ENCODE results near the gene SMARCA2.
A peak's percentile ranks its signal among the peaks of the same experiment; 100 is the strongest.

Gene SMARCA2

DNA sequence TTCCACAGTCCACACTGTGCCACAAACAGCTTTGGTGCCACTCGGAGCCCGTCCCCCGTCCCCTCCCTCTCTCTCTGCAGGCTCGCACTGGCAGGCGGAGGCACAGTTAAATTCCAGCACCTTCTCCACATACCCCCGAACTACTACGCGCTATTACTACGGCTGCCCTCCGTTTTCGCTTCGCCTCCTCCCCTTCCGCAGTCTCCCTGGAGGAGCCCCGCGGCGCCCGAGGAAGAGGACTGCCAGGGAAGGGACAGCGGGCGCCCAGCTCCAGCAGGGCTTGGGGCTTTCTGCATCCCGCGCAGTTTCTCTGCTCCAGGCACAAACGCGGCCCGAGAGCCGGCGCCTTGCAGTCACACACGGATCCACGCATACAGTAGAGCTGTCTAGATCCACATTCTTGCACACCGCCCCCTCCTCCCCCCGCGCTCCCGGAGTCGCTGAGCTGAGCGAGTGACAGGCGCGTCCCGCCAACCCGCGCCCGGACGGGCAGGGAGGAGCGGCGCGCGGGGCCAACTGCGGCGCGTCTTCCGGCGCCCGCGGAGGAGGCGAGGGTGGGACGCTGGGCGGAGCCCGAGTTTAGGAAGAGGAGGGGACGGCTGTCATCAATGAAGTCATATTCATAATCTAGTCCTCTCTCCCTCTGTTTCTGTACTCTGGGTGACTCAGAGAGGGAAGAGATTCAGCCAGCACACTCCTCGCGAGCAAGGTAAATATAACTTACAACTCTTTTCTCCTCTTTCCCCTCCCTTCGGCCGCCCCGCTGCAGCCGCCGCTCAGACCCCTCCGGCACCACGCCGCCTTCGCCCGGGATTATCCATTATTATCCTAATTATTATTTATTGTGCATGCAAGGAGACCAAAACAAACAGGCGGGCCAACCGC is at the start of gene SMARCA2:
SMARCA2 (plus strand) TSS at position 652 of the 885 bp plus-strand sequence. CDS start 13,676 bp downstream, outside the sequence.
- DNase-seq, result peak; percentile 98

DNA sequence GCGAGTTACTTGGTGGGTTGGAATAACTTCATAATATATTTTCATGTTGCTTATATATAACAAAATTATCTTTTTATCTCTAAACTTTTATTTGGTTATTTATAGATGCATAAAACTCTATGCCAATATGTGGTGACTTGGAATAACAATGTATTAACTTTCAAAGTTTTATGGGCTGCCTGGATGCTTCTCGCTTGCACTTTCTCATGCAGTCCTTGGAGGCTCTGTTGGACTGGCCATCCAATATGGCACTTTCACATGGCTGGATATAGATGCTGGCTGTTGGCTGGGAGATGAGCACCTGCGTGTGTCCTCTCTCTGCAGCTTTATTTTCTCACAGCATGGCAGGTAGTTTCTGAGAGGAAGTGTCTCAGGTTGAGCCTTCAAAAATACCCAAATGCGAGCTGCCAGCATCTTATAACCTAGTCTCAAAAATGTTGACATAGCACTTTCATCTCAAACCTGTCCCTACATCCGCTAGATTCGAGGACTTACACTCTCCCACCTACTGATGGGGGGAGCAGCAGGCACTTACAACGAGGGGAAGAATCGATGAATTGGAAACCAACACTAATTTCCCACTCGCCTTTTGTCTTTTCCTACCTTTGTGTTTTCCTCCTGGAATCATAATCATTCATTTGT is 48.3 kb upstream of the SMARCA2 start:
- no peak for DNase-seq

DNA sequence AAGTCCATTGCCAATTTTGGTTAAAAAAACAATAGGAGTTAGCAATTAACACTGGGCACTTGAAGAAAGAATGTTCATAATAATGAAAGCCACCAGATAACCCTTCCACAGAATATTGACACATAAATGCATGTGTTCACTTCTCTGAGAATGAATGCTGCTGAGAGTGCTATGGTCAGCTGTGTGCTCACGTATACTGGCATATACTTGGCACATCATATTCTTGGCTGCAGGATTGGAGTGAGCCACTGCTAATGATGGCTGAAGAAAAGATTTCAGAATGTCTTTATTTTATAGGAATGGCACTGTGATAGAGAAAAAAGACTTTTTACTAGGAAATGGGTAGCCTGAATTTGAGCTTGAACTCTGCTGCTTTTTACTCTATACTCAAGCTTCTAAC is 46.0 kb upstream of the SMARCA2 start:
- DNase-seq, result no peak

DNA sequence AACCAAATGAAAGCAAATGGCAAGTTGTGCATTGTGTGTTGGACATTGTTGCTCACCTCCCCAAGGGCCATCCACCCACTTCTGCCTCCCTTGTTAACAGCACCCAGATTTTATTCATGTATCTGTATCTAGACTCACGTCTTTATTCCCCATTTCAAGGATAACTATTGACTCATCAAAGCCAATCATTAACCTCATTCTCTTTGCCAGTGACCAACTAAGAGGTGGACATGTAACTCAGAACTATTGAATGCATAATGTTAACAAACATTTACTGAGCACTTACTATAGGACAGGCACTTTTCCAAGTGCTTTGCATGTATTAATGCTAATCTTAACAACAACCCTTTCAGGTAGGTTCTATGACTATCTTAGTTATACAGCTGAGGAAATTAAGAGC is 45.2 kb upstream of the SMARCA2 start:
- DNase-seq, result no peak

DNA sequence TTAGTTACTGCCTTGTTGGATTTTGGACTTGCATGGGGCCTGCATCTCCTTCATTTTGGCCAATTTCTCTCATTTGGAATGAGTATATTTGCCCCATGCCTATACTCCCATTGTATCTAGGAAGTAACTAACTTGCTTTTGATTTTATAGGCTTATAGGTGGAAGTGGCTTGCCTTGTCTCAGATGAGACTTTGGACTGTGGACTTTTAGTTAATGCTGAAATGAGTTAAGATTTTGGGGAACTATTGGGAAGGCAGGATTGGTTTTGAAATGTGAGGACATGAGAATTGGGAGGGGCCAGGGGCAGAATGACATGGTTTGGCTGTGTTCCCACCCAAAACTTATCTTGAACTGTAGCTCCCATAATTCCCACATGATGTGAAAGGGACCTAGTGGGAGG is 42.5 kb upstream of the SMARCA2 start:
- no peak for DNase-seq

DNA sequence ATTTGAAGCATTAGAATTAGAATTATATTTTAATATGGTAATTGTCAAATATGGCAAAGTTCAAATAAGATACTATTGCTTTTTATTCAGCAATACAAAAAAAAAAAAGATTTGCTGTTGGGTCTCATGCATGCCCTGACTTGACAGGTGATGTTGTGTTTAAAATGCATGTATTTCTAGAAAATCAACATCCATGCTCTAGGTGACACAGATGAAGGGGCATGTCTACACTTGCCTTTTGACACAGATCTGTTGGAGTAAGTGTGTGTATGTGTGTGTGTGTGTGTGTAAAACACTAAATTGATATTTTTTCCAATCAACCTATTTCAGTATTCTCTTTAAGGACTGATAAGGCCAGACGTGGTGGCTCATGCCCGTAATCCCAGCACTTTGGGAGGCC is 38.1 kb upstream of the SMARCA2 start:
- DNase-seq, result peak; percentile 21

DNA sequence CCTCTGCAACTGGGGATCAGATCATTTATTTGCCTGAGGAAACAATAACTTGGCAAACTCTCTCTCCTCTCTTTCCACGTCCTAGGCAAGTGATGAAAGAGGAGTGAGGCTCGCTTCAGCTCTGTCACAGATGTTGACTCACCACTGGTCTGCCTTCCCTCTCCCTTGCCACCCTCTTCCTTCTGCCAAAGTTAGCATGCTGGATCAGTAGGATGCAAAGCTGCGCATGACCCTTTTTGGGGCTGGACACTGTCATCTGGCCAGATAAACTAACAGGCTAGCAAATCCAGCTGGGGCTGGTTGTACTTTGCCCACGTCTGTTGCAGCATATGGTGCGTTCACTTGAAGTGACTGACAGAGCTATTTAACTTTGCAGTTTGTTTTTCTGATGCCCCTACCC is 36.2 kb upstream of the SMARCA2 start:
- DNase-seq, result peak; percentile 91

DNA sequence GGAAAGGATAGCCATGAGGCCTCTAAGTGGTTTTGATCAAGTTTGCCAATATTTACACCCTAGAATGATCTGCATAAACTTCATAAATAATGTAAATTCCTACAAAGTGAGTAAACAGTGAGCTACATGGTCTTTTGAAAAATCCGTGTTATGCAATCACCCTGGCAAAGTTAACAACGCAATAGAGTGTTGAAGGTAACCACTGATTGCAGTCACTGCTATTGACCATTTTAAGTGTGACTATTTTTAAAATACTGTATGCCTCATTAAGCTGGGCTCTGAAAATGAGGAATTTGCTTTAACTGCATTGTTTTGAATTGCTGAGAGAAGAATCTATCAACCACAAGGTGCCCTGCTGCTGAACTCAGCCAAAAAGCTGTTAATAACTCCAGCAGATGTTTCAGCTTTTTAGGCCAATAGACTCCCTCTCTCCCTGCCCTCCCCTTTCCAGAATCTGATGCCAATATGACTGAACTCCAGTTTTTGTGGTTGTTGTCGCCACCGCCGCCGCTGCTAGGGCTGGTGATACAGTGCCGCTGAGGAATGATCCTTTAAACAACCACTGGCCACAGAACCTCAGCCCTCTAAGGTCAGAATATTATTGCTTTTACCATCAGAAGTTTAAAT is 35.3 kb upstream of the SMARCA2 start:
- DNase-seq, result peak; percentile 95

DNA sequence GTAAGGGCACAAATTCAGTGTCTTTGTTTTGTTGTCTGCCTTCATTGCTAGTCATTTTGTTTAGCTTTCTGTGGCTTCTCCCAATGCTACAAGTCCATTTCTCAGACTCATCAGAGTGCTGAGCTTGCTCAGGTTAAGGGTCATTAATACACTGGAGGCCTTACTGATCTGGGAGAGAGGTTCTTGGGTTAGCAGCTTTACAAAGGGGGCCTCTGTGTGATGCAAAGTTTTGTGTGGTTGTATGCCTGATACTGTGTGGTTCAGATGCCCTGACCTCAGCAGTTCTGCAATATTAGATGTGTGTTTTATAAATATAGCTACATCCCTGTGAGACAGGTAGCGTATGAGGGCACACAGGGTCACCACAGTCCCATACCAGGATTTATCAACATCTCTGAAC is 34.8 kb upstream of the SMARCA2 start:
- no peak for DNase-seq

DNA sequence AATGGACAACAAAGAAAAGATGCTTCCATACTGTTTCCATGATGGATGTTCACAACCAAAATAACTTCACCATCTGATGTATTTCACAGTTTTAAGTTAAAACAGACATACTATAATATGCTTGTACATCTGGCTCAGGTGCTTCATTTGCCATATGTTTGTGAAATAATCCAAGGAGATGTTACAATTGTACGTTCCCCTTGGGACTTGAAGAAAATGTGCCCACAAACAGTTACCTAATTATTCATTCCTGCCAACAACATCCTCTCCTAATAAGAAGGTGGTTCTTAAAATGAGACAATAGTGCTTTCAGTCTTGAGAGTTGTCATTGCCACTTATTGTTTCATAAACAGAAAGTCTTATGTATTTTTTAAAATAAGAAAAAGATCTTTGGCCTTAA is 33.1 kb upstream of the SMARCA2 start:
- DNase-seq, result no peak

DNA sequence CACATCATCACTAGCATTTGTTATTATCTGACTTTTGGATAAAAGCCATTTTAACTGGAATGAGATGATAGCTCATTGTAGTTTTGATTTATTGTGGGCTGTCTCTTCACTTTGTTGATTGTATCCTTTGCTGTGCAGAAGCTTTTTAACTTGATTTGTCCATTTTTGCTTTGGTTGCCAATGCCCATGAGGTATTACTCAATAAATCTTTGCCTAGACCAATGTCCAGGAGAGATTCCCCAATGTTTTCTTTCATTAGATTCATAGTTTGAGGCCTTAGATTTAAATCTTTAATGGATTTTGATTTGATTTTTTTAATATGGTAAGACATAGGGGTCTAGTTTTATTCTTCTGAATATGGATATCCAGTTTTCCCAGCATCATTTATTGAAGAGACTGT is 28.8 kb upstream of the SMARCA2 start:
- DNase-seq, result no peak

DNA sequence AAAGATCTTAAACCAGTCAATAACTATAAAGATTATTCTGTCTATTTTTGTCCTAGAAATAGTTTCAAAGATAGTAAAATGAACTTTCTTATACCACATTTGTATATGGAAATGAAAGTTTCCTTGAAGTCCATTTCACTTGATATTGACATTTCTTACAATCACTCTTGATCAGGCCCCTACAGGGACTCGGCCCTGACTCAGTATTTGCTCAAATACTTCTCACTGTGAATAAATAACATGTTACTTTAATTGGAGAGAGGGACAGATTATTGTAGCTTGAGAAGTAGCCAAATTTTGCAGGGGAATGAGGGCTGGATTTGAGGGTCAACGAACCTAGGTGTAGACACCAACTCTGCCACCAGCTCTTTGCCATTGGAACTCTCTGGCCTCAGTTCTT is 25.6 kb upstream of the SMARCA2 start:
- no peak for DNase-seq

DNA sequence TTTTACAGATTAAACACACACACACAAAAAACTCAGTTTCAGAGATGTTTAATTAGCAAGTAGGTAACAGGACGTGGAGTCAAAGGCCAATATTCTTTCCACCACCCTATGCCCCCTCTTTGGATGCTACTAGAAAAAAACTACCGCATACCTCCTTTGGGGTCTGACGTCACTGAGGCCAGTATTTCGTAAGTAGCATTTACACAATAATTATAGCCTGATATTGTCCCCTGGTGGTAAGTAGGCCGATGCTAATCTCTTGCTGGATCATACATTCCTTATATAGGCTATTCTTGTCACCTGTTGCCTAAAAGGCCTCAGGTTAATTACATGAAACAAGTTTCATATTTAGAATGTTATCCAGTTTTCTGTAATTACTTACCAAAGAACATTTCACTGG is 21.0 kb upstream of the SMARCA2 start:
- DNase-seq, result no peak

DNA sequence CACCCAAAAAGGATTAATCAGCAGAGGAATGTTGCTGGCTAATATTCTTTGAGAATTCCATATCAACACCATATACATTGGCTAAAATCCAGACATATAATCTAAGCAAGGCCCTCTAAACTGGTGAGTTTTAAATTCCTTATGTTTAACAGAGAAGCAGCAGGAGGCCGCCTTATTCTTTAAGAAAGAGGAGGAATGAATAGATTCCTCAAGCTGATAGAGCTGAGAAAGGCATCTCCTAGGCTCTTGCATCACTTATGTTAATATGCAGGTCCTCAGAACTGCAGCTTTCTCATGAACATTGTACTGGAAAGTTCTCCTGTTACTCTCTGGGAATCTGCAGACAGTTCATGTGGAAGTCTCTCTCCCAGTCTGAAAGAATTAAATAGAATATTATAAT is 20.1 kb upstream of the SMARCA2 start:
- DNase-seq, result no peak

DNA sequence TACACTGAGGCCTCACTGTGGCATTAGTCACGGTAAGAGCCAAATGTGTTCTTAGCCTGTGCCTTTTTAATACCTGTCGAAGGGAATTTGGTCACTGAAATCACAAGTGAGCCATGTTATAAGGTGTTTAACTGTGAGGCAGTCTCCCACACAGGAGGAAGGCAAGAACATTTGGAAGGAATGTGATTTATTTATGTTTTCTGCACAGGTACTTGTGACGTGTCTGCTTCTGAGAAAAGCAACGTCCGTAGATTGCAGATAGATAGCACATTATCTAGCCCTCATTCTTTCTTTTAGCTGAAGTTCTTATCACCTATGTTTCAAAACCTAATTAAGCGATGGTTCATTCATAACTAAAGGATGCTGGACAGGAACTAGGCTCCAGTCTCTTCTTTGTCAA is 19.0 kb upstream of the SMARCA2 start:
- DNase-seq, result no peak

DNA sequence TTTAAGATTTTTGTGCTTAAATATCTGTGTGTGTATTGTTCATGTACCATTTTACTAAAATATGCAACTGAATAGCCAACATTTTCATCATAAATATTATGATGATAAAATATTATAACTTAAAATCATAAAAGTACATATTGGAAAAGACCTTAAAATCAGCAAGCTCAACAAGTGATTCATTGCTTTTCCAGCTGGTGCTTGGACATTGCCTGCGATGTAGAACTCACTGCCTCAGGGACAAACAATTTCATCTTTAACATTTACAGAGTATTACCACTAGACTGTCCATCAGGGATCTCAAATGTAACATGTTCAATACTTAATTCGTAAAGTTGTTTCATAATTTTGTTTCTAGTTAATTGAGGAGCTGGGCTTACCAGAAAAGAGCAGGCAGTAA is 17.5 kb upstream of the SMARCA2 start:
- DNase-seq, result no peak

DNA sequence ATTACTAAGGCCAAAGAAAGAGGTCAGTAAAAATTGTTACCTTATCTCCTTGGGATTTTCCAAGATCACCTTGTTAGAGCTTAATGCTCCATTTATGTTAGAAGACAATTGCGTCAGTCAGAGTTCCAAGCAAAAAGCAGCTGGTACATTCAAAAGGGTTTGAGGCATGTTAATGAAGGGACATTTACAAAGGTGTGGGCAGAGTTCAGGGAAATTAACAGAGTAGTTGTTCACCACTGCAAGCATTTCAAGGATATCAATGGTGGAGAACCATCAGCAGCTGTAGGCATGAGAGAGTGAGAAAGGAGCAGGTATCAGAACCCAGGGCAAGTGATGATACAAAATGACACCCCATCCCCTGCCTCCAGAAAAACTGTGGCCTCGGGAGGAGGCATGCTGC is 17.0 kb upstream of the SMARCA2 start:
- DNase-seq, result no peak

DNA sequence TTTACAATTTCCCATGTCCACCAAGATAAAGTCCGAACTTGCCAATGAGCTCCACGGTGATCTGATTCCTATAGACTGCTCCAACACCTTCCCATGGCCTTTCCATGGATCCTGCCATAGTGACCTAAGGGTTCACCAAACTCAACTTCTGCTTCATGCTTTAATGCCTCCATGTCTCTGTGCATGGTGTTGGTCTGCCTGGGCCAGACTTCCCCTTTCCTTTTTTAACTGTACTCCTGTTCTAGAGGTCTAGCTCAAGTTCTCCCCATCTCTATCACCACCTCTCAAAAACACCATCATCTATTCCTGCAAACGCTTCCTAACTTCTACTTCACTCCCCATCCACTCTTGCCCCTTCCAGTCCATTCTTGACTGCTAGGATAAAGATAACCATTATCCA is 14.8 kb upstream of the SMARCA2 start:
- no peak for DNase-seq

DNA sequence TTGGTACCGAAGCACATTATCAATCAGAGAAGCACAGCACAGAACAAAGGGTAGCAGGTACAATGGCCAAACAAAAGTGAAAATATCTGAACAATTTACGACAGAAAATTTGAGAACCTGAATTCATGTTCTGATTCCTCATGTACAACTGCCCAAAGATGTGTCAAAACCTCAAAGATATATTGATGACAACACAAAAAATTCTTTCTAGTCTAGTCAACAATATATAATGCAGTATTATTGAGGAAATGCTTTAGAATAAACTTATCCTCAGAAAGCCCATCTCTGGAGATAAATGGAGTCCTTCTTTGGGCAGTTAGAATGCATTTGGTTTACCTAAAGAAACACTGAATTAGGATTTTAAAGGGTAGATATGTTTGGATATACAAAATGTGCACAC is 6.8 kb upstream of the SMARCA2 start:
- DNase-seq, result no peak

DNA sequence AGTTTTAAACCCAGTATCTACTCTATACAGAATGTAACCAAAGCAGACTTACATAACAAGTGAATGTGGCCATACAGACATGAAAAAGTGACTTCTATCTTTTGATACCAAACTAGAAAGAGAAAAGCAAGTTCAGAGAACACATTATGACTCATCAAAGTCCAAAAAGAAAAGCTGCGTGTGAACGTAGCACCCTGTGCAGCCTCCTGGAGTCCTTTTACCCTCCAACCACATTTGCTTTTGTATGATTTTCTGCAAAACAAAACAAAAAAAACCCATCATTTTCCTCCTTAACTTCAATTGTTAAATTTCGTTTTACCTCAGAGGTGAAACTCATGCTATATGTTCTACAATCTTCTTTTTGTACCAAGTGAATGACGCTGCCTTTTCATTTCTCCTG is 2.8 kb upstream of the SMARCA2 start:
- DNase-seq, result no peak

DNA sequence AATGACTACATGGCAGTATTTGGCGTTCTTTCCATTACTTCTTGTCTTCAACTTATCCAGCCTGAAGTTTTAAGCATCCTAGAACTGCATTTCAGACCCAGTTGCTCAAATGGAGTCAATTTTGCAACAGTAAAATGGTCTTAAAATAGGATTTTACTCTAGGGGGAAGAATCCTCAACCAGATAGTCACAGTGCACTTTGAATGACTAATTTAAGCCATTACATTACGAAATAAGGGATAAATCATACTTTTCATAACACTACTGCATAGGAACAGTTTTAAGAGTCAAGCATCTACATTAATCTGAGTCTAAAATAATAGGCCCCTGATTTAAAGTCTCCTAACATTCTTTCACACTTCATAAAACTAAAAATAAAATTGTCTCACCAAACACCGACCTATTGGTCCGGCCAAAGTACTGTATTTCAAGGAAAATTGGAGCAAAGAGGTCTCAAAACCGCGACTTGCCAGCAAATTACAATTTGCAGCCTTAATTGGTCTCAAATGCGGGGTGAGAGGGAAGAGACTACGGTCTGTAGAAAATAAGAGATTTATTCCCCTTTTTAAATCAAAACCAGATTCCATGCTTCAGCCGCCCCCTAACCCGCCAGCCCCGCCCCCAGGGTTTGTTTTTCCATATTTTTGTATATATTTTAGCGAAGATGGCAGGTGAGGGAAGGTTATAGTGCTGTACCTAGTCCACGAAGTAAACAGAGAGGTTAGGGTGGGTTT is 1.2 kb upstream of the SMARCA2 start:
- DNase-seq, result no peak

DNA sequence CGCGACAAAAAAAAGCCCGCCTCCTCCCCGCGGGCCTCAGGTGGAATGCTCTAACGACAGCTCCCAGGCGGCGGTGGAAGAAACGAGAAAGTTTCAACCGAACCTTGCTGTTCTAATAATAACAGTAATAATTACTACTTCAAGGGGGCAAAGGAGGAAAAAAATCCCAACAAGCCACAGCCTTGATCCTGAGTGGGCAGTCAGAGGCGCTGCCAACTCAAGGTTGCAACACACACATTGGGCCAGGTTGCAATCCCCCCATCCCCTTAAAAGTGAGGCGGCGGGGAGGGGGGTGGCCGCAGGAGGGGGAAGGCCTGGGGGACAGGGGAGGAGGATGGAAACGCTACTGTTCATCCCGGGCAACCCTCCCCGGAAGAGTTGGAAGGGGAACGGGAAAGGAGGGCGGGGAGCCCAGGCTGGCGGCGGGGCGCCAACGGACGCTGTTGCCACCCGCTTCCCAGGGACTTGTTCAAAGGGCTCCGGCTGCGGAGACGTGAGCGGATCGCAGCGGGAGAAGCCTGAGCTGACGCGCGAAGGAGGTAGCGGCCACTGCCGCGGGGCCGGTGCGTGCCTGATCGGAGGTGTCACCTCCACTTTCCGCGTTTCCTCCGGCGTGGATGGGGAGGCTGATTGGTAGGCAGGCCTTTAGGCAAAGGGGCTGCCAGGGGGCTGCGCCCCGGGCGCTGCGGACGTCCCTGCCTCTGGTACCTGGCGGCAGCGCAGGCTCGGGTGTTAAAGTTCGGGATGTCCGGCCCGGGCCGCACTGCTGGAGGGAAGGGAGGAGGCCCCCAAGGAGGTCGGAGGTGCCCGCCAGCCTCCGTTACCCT is 647 bp downstream of the SMARCA2 start:
- peak; percentile 29 for DNase-seq

All from NCI-H1694 treated with DMSO at 0.1 percent for 48 hours (cell line).